HUES48 (cell line): ENCODE measurements around the gene FMNL3.
A peak's percentile ranks its signal among the peaks of the same experiment; 100 is the strongest.

Experiments used
- H3K27ac ChIP-seq: one replicate; pipeline ENCODE4 v1.7.0; 2013; ENCODE audit warnings: low read depth, low read length, inconsistent platforms
- H3K27me3 ChIP-seq: 2 replicates; pipeline ENCODE4 v1.6.1; 2013; ENCODE audit warnings: mild to moderate bottlenecking, low read length; ENCODE audit not compliant: control insufficient read depth, insufficient read depth
- H3K36me3 ChIP-seq: 2 replicates; pipeline ENCODE4 v1.6.1; 2013; ENCODE audit warnings: low read length; ENCODE audit not compliant: control insufficient read depth, insufficient read depth
- H3K4me1 ChIP-seq: 2 replicates; pipeline ENCODE4 v1.6.1; 2013; ENCODE audit warnings: mild to moderate bottlenecking, low read length; ENCODE audit not compliant: control insufficient read depth, insufficient read depth
- H3K4me3 ChIP-seq: 2 replicates; pipeline ENCODE4 v1.5.1; 2013; ENCODE audit warnings: mild to moderate bottlenecking, low read depth, low read length
- H3K9ac ChIP-seq: 2 replicates; pipeline ENCODE4 v1.6.1; 2013; ENCODE audit warnings: mild to moderate bottlenecking, low read depth, low read length, moderate library complexity
- H3K9me3 ChIP-seq: 2 replicates; pipeline ENCODE4 v1.6.1; 2013; ENCODE audit warnings: low read length; ENCODE audit not compliant: control insufficient read depth, insufficient read depth

FMNL3 gene, protein sequence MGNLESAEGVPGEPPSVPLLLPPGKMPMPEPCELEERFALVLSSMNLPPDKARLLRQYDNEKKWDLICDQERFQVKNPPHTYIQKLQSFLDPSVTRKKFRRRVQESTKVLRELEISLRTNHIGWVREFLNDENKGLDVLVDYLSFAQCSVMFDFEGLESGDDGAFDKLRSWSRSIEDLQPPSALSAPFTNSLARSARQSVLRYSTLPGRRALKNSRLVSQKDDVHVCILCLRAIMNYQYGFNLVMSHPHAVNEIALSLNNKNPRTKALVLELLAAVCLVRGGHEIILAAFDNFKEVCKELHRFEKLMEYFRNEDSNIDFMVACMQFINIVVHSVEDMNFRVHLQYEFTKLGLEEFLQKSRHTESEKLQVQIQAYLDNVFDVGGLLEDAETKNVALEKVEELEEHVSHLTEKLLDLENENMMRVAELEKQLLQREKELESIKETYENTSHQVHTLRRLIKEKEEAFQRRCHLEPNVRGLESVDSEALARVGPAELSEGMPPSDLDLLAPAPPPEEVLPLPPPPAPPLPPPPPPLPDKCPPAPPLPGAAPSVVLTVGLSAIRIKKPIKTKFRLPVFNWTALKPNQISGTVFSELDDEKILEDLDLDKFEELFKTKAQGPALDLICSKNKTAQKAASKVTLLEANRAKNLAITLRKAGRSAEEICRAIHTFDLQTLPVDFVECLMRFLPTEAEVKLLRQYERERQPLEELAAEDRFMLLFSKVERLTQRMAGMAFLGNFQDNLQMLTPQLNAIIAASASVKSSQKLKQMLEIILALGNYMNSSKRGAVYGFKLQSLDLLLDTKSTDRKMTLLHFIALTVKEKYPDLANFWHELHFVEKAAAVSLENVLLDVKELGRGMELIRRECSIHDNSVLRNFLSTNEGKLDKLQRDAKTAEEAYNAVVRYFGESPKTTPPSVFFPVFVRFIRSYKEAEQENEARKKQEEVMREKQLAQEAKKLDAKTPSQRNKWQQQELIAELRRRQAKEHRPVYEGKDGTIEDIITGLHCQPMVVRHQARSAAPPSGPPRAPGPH

DNA sequence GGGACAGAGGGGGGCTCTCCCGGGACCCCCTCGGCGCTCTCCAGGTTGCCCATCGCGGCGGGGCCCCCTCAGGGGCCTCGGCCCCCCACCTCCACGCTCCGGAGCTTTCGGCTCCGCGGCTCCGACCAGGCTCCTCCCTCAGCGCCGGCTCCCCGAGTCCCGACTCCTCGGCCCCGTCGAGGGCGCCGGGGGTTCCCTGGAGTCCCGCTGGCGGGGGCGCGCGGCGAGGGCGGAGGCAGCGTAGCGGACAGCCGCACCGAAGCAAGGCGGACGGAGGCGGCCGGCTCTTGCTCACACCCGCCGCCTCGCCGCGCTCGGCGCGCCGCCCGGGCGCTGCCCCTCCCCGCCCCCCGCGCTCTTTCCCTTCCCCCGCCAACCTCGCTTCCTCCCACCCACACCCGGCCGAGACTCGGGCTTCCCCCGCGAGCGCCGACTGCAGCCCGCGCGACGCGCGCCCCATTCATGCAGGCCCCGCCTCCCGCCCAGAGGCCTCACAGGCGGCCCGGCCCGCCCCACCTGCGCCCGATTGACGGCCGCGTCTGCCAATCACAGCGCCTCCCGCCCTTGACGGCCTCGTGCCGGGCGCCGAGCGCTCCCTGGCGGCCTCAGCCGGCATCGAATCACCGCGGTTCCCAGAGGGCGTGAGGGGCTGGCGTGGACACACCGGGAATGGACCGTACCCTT is at the start of gene FMNL3:
TSS of gene FMNL3 (minus strand) at position 278 of the 684 bp plus-strand sequence. CDS start at position 53, 225 bp downstream.
- peaks cover 23% of the 10 kb centered on the region for H3K27me3 ChIP-seq
- peak within 1 kb of the TSS; percentile 75 for H3K27ac ChIP-seq
- no peaks in the 10 kb centered on the region for H3K9me3 ChIP-seq
- peak within 1 kb of the TSS; percentile 46 for H3K9ac ChIP-seq
- no peaks in the 10 kb centered on the region for H3K36me3 ChIP-seq
- H3K4me3 ChIP-seq = peak within 1 kb of the TSS; percentile 71
- peaks cover 30% of the 10 kb centered on the region for H3K4me1 ChIP-seq

DNA sequence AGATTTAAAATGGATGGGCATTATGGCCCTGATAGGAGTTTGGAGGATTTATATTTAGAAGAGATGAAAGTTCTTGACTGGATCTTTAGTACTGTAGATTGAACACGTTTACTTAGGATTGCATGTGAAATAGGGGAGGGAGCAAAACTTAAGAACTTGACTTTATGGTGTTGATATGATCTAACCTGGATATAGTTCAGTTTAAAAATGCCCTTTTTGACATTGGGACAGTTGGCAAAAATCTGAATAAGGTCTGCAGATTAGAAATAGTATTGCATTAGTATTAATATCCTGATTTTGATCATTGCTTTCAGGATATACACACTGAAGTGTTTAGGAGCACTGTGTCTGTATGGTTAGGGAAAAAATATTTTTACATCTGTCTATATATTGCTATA is 43.8 kb upstream of the FMNL3 start:
- H3K9me3 ChIP-seq = no peaks in the 10 kb centered on the region
- peaks cover 23% of the 10 kb centered on the region for H3K4me1 ChIP-seq
- no peak overlapping the region for H3K4me3 ChIP-seq
- peaks cover 45% of the 10 kb centered on the region for H3K36me3 ChIP-seq
- H3K27me3 ChIP-seq = no peaks in the 10 kb centered on the region
- H3K27ac ChIP-seq = no peak overlapping the region
- no peak overlapping the region for H3K9ac ChIP-seq

DNA sequence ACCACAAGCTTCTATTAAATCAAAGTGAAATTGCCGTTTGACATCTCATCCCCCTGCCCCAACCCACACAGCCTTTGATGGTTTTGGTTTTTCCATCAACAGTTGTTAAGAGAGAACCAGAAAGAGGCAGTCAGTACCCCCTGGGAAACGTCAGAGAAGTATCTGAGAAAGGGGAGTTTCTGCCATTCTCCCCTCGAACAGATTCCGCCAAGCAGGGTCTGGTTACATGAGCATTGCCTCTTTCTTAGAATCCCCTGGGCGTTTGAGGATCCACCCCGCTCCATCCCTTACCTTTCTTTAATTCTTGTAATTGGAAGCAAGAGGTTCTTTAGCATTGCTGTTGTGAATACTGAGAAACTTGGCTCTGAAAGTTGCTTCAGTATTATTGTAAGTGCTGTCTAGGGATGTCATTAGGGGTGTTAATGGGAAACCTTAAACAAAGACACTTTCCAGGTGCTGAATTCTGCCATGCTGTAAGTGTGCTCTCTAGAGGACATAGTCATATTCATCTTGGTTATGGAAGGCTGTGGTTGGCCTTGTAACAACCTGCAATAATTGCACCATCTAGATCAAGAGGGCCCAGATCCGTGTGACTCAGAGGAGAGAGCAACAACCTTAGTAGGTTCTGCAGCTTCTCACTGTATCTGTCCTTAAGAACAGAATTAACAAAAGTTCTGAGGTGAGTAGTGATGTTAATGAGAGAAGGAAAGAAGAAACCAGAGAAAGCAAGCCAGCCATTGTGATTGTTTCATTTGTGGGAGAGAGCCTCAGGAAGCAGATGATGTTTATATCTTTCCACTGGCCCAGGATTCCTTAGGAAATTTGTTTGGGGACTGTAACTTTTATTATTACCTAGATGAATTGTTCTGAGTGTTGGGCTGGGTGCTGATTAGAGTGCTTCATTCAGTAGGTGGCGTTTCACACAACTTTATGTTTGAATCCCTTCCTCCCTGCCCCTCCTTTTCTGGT is 43.1 kb upstream of the FMNL3 start:
- Histone ChIP-seq H3K4me1 (peaks cover 23% of the 10 kb centered on the region), H3K27me3 (no peaks in the 10 kb centered on the region), H3K9ac (no peak overlapping the region), H3K36me3 (peaks cover 38% of the 10 kb centered on the region), H3K4me3 (no peak overlapping the region), H3K9me3 (no peaks in the 10 kb centered on the region), H3K27ac (peak overlapping the region; percentile 63)

GRCh38 chr12:49748800-49749199 is 41.6 kb upstream of the FMNL3 start:
- peaks cover 24% of the 10 kb centered on the region for H3K36me3 ChIP-seq
- no peak overlapping the region for H3K4me3 ChIP-seq
- no peak overlapping the region for H3K27ac ChIP-seq
- no peaks in the 10 kb centered on the region for H3K27me3 ChIP-seq
- no peaks in the 10 kb centered on the region for H3K9me3 ChIP-seq
- peaks cover 23% of the 10 kb centered on the region for H3K4me1 ChIP-seq
- no peak overlapping the region for H3K9ac ChIP-seq

DNA sequence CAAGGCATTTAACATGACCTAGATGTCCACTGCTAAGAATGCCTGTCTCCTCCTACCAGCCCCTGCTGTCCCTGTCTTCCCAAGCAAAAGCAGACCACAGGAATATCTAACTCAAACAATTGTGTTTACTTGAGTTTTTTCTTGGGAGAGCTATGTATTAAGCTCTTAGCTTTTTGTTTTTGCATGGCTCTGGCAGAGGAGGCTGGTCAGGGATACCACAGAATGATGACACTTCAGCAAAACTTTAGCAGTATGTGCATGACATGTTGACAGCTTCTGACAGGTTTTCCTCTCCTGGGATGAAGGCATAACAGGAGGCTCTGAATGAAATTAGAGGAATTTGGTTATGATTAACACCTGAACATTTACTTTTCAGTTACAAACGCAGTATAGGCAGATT is 41.1 kb upstream of the FMNL3 start:
- Histone ChIP-seq H3K4me1 (peaks cover 27% of the 10 kb centered on the region), H3K4me3 (no peak overlapping the region), H3K27ac (no peak overlapping the region)

DNA sequence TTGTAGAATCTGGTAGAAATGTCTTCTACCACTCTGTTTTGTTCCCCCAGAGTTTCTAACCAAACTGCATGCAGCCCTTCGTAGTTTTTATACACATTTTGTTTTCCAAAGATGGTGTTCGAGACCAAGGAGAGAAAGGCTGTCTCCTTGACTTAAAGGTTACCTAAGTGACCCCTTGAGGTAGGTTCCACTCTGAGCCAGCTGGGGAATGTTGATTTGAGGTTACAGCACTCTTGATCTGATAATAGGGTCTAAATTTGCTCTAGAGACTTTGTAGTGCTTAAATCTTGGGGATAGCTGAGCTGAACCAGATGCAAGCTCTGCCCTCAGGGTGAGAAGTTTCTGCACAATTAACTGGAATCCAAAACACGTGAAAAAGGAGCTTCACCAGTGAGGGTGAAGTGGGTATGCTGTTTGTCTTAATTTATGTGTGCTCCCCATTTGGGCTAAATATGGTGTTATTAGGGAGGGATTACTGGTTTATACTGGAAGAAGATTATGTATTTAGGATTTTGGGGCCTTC is 37.2 kb upstream of the FMNL3 start:
- no peak overlapping the region for H3K27ac ChIP-seq
- H3K4me3 ChIP-seq = no peak overlapping the region
- H3K27me3 ChIP-seq = no peaks in the 10 kb centered on the region
- H3K4me1 ChIP-seq = peaks cover 15% of the 10 kb centered on the region
- no peaks in the 10 kb centered on the region for H3K9me3 ChIP-seq
- H3K36me3 ChIP-seq = peaks cover 8% of the 10 kb centered on the region; the same call in 1 of the 2 replicates
- H3K9ac ChIP-seq = no peak overlapping the region

More for the DNA sequence above, 41.1 kb upstream of the FMNL3 start:
- no peaks in the 10 kb centered on the region for H3K27me3 ChIP-seq
- H3K9me3 ChIP-seq = no peaks in the 10 kb centered on the region
- peaks cover 19% of the 10 kb centered on the region for H3K36me3 ChIP-seq
- H3K9ac ChIP-seq = no peak overlapping the region

DNA sequence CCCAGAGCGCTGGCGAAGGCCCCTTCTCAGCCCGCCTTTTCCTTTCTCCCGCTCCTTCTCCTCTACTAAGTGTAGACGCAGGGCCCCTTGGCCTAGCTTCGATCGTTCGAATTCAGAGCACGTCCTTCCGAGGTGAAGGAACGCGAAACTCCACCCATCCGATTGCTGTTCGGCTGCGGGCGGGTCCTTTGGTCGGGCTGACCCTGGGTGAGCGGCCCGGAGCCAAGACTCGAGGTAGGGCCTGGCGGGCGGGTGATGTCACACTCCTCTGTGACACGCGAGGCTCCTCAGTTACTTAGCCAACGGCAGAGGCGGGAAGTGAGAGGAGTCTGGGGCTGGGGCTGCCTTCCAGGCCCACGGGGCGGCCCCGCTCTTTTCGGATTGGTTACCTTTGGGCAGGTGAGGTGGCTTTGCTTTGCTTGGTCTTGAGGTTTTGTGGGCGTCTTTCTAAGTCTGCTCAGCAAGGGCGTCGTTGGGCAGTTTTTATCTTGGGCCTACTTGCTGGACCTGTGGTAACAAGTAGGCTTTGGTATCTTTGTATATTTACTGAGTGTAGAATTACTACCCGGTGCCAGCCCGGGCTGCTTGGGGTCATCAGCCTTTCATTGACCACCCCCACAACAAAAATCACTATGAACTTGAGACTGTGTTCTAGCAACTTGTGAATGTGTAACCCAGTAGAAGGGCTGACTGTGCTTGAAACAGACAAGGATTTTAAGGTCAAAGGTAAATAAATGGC is 34.8 kb upstream of the FMNL3 start:
- Histone ChIP-seq H3K4me1 (peaks cover 8% of the 10 kb centered on the region), H3K27ac (peak overlapping the region; percentile 99), H3K27me3 (no peaks in the 10 kb centered on the region), H3K36me3 (no peaks in the 10 kb centered on the region; the same call in 1 of the 2 replicates), H3K9me3 (no peaks in the 10 kb centered on the region), H3K4me3 (peak overlapping the region; percentile 100), H3K9ac (peak overlapping the region; percentile 98)

- H3K4me1 ChIP-seq = peaks cover 8% of the 10 kb centered on the region
- peak within 1 kb of the TSS; percentile 98 for H3K9ac ChIP-seq
- no peaks in the 10 kb centered on the region for H3K27me3 ChIP-seq
- peak within 1 kb of the TSS; percentile 99 for H3K27ac ChIP-seq
- no peaks in the 10 kb centered on the region for H3K9me3 ChIP-seq
- no peaks in the 10 kb centered on the region for H3K36me3 ChIP-seq
- peak within 1 kb of the TSS; percentile 100 for H3K4me3 ChIP-seq
These were observed 34.0 kb upstream of the FMNL3 start, which contains the start of gene TMBIM6 for GRCh38 chr12:49740930-49741881. Gene TMBIM6, plus strand, starts transcription at chr12:49741557. Its CDS starts 10,937 bp downstream, at chr12:49752494.
